HepG2 (cell line): ENCODE data around the gene ASGR1. TPM values are rescaled to one million over a fixed set of nuclear protein-coding genes. Genes with fewer than 3 reads are reported as not detected.

Source experiments
- ATRX ChIP-seq: sonication (generic); formaldehyde crosslinking; IDR thresholded peaks from 2 replicates; pipeline ENCODE4 v1.4.0; 2020; ENCODE audit warnings: missing genetic modification reagents, borderline replicate concordance
- CHCHD3 ChIP-seq: sonication (generic); formaldehyde crosslinking; IDR thresholded peaks from 2 replicates; pipeline ENCODE4 v1.8.0; 2022; ENCODE audit warnings: mild to moderate bottlenecking, missing genetic modification reagents, moderate library complexity
- DPF2 ChIP-seq: sonication (generic); formaldehyde crosslinking; IDR thresholded peaks from 2 replicates; pipeline ENCODE4 v1.4.0; 2020; ENCODE audit warnings: mild to moderate bottlenecking, low read depth, missing genetic modification reagents, borderline replicate concordance
- ELF3 ChIP-seq: IDR thresholded peaks from 2 replicates; pipeline ENCODE4 v1.6.1; 2016; ENCODE audit warnings: missing genetic modification reagents, missing compliant biosample characterization
- HOXD1 ChIP-seq: sonication (generic); formaldehyde crosslinking; IDR thresholded peaks from 2 replicates; pipeline ENCODE4 v1.5.0; 2020; ENCODE audit warnings: missing genetic modification reagents
- JDP2 ChIP-seq: sonication (generic); formaldehyde crosslinking; IDR thresholded peaks from 2 replicates; pipeline ENCODE4 v1.8.1; 2022; ENCODE audit warnings: missing genetic modification reagents, borderline replicate concordance
- KDM6A ChIP-seq: IDR thresholded peaks from 2 replicates; pipeline ENCODE4 v1.6.1; 2016; ENCODE audit warnings: low read depth
- KLF9 ChIP-seq: IDR thresholded peaks from 2 replicates; pipeline ENCODE4 v1.6.1; 2016; ENCODE audit warnings: low read depth
- PHF20 ChIP-seq: sonication (generic); formaldehyde crosslinking; IDR thresholded peaks from 2 replicates; pipeline ENCODE4 v1.5.0; 2020; ENCODE audit warnings: mild to moderate bottlenecking, missing genetic modification reagents
- RFX5 ChIP-seq: IDR thresholded peaks from 2 replicates; pipeline ENCODE4 v1.6.1; 2011; ENCODE audit warnings: low read depth, low read length, improper control_type of control experiment
- SP2 ChIP-seq: sonication (generic); formaldehyde crosslinking; IDR thresholded peaks from 2 replicates; pipeline ENCODE4 v1.5.1; 2020; ENCODE audit warnings: mild to moderate bottlenecking, missing genetic modification reagents
- SP4 ChIP-seq: sonication (generic); formaldehyde crosslinking; IDR thresholded peaks from 2 replicates; pipeline ENCODE4 v1.8.1; 2023; ENCODE audit warnings: mild to moderate bottlenecking, missing genetic modification reagents
- SRSF4 ChIP-seq: fragments of 200-400 bp; formaldehyde crosslinking; IDR thresholded peaks from one replicate; pipeline ENCODE4 v1.6.1; 2018; ENCODE audit warnings: mild to moderate bottlenecking, low read depth, low read length, moderate library complexity; ENCODE audit not compliant: poor library complexity, severe bottlenecking
- TGIF2 ChIP-seq: IDR thresholded peaks from 2 replicates; pipeline ENCODE4 v1.6.1; 2016; ENCODE audit warnings: control low read depth, missing compliant biosample characterization
- ZBTB20 ChIP-seq: sonication (generic); formaldehyde crosslinking; IDR thresholded peaks from 2 replicates; pipeline ENCODE4 v1.8.1; 2023; ENCODE audit warnings: missing genetic modification reagents, low read depth, mild to moderate bottlenecking, borderline replicate concordance
- ZFP82 ChIP-seq: sonication (generic); formaldehyde crosslinking; IDR thresholded peaks from 2 replicates; pipeline ENCODE4 v1.5.1; 2020; ENCODE audit warnings: mild to moderate bottlenecking, missing genetic modification reagents, borderline replicate concordance
- ZMAT3 ChIP-seq: sonication (generic); formaldehyde crosslinking; conservative IDR thresholded peaks from 2 replicates; pipeline ENCODE4 v1.7.0; 2021; ENCODE audit warnings: missing genetic modification reagents
- ZNF101 ChIP-seq: sonication (generic); formaldehyde crosslinking; IDR thresholded peaks from 2 replicates; pipeline ENCODE4 v1.4.0; 2020; ENCODE audit warnings: mild to moderate bottlenecking, low read depth, missing genetic modification reagents, borderline replicate concordance
- ZNF441 ChIP-seq: sonication (generic); formaldehyde crosslinking; IDR thresholded peaks from 2 replicates; pipeline ENCODE4 v1.7.0; 2021; ENCODE audit warnings: missing genetic modification reagents, borderline replicate concordance
- ZNF552 ChIP-seq: sonication (generic); formaldehyde crosslinking; IDR thresholded peaks from 2 replicates; pipeline ENCODE4 v1.9.0; 2022; ENCODE audit warnings: missing genetic modification reagents, mild to moderate bottlenecking, borderline replicate concordance
- ZNF772 ChIP-seq: sonication (generic); formaldehyde crosslinking; IDR thresholded peaks from 2 replicates; pipeline ENCODE4 v1.5.0; 2020; ENCODE audit warnings: mild to moderate bottlenecking, missing genetic modification reagents
- ZNF790 ChIP-seq: sonication (generic); formaldehyde crosslinking; IDR thresholded peaks from 2 replicates; pipeline ENCODE4 v1.8.0; 2022; ENCODE audit warnings: missing genetic modification reagents, mild to moderate bottlenecking, borderline replicate concordance
- polyA plus RNA-seq, 8 experiments: library from polyadenylated mRNA; depleted of rRNA in 3 of 8; stranded (reverse) in 7 of 8; unstranded in 1 of 8; fragments of >200 nt; fragmentation: Illumina TruSeq in 4 of 8; extraction: Trizol in 4 of 8; gene quantifications; 2 replicates each; pipeline versions ENCODE4 v1.2.1 to v1.2.3, GENCODE V29; 2011 to 2016; ENCODE audit warnings: low read depth in 4 of 8, missing spikeins in 1 of 8, mixed read lengths in 1 of 8; ENCODE audit not compliant: insufficient read depth in 1 of 8
- total RNA-seq, 5 experiments: library from RNA; depleted of rRNA; stranded (reverse); fragments of >200 nt; fragmentation: Illumina TruSeq; extraction: Trizol; gene quantifications; 2 replicates each; pipeline ENCODE4 v1.2.3, GENCODE V29; 2016; ENCODE audit warnings: low read depth in 1 of 5
- TF ChIP-seq, protein P1 (sequence below): sonication (generic); formaldehyde crosslinking; IDR thresholded peaks from 2 replicates; pipeline ENCODE4 v1.4.0; 2020; ENCODE audit warnings: mild to moderate bottlenecking, missing genetic modification reagents
- TF ChIP-seq, protein P2 (sequence below): IDR thresholded peaks from 2 replicates; pipeline ENCODE4 v1.6.1; 2016
- TF ChIP-seq, protein P3 (sequence below): sonication (generic); formaldehyde crosslinking; IDR thresholded peaks from 2 replicates; pipeline ENCODE4 v1.4.0; 2020; ENCODE audit warnings: missing genetic modification reagents
- TF ChIP-seq, protein P4 (sequence below): sonication (generic); formaldehyde crosslinking; IDR thresholded peaks from 2 replicates; pipeline ENCODE4 v1.5.0; 2020; ENCODE audit warnings: mild to moderate bottlenecking, missing genetic modification reagents
- TF ChIP-seq, protein P5 (sequence below): sonication (generic); formaldehyde crosslinking; IDR thresholded peaks from 2 replicates; pipeline ENCODE4 v1.8.1; 2023; ENCODE audit warnings: missing genetic modification reagents, mild to moderate bottlenecking, borderline replicate concordance

The ASGR1 gene
- total and polyA plus RNA-seq, 2 of the 13 experiments (the other 11 are each of a cell fraction or from before 2014, with no cell fraction given): 353 to 796 TPM

DNA sequence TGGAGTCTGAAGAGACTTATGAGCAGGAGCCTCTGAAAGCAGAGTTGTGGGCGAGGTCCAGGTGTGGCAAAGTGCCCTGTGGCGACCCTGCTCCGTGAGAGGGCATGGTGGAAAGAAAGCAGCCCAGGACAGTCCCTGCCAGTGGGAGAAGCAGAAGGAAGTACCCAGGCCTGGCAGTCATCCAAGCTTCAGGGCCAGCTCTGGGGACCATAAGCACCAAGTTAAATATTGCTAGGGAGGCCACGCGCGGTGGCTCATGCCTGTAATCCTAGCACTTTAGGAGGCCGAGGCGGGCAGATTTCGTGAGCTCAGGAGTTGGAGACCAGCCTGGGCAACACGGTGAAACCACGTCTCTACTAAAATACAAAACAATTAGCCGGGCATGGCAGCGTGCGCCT lies 4.9 kb upstream of the ASGR1 start (continued):
- TF ChIP-seq ZFP82 (CRISPR knock-in tag) (no peak), HOXD1 (CRISPR knock-in tag) (no peak), CHCHD3 (CRISPR knock-in tag) (no peak), ZNF772 (peak; percentile 63; the same call in 1 of the 2 replicates), ZNF790 (CRISPR knock-in tag) (no peak), KDM6A (CRISPR knock-in tag) (no peak), SRSF4 (no peak), ZNF441 (CRISPR knock-in tag) (peak; percentile 74; the same call in 1 of the 2 replicates), SP2 (CRISPR knock-in tag) (no peak), TGIF2 (CRISPR knock-in tag) (no peak), ZNF101 (no peak), ATRX (CRISPR knock-in tag) (no peak), SP4 (no peak), ZBTB20 (CRISPR knock-in tag) (0 out of 2 replicates have a peak, but pooled peaks have one; percentile 51), PHF20 (no peak), KLF9 (no peak), ZNF552 (CRISPR knock-in tag) (no peak), JDP2 (CRISPR knock-in tag) (no peak), ELF3 (CRISPR knock-in tag) (peak; percentile 83), ZMAT3 (CRISPR knock-in tag) (0 out of 2 replicates have a peak, but pooled peaks have one; percentile 30), RFX5 (no peak), DPF2 (no peak)
- TF ChIP-seq, protein P1, sequence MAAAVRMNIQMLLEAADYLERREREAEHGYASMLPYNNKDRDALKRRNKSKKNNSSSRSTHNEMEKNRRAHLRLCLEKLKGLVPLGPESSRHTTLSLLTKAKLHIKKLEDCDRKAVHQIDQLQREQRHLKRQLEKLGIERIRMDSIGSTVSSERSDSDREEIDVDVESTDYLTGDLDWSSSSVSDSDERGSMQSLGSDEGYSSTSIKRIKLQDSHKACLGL (CRISPR knock-in tag): no peak
- TF ChIP-seq, protein P2, sequence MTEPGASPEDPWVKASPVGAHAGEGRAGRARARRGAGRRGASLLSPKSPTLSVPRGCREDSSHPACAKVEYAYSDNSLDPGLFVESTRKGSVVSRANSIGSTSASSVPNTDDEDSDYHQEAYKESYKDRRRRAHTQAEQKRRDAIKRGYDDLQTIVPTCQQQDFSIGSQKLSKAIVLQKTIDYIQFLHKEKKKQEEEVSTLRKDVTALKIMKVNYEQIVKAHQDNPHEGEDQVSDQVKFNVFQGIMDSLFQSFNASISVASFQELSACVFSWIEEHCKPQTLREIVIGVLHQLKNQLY (CRISPR knock-in tag): 0 out of 2 replicates have a peak, but pooled peaks have one; percentile 41
- TF ChIP-seq, protein P3, sequence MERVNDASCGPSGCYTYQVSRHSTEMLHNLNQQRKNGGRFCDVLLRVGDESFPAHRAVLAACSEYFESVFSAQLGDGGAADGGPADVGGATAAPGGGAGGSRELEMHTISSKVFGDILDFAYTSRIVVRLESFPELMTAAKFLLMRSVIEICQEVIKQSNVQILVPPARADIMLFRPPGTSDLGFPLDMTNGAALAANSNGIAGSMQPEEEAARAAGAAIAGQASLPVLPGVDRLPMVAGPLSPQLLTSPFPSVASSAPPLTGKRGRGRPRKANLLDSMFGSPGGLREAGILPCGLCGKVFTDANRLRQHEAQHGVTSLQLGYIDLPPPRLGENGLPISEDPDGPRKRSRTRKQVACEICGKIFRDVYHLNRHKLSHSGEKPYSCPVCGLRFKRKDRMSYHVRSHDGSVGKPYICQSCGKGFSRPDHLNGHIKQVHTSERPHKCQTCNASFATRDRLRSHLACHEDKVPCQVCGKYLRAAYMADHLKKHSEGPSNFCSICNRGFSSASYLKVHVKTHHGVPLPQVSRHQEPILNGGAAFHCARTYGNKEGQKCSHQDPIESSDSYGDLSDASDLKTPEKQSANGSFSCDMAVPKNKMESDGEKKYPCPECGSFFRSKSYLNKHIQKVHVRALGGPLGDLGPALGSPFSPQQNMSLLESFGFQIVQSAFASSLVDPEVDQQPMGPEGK (CRISPR knock-in tag): peak; percentile 65
- TF ChIP-seq, protein P4, sequence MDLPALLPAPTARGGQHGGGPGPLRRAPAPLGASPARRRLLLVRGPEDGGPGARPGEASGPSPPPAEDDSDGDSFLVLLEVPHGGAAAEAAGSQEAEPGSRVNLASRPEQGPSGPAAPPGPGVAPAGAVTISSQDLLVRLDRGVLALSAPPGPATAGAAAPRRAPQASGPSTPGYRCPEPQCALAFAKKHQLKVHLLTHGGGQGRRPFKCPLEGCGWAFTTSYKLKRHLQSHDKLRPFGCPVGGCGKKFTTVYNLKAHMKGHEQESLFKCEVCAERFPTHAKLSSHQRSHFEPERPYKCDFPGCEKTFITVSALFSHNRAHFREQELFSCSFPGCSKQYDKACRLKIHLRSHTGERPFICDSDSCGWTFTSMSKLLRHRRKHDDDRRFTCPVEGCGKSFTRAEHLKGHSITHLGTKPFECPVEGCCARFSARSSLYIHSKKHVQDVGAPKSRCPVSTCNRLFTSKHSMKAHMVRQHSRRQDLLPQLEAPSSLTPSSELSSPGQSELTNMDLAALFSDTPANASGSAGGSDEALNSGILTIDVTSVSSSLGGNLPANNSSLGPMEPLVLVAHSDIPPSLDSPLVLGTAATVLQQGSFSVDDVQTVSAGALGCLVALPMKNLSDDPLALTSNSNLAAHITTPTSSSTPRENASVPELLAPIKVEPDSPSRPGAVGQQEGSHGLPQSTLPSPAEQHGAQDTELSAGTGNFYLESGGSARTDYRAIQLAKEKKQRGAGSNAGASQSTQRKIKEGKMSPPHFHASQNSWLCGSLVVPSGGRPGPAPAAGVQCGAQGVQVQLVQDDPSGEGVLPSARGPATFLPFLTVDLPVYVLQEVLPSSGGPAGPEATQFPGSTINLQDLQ: no peak
- TF ChIP-seq, protein P5, sequence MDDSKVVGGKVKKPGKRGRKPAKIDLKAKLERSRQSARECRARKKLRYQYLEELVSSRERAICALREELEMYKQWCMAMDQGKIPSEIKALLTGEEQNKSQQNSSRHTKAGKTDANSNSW (CRISPR knock-in tag): no peak
